HG03139 (cell line): ENCODE data around the gene CFAP74.

Experiments
- ATAC-seq: cut with Tn5 transposase; IDR thresholded peaks from one replicate; pipeline ENCODE4 v1.9.1; 2021; ENCODE audit not compliant: unreplicated experiment

The CFAP74 gene

DNA sequence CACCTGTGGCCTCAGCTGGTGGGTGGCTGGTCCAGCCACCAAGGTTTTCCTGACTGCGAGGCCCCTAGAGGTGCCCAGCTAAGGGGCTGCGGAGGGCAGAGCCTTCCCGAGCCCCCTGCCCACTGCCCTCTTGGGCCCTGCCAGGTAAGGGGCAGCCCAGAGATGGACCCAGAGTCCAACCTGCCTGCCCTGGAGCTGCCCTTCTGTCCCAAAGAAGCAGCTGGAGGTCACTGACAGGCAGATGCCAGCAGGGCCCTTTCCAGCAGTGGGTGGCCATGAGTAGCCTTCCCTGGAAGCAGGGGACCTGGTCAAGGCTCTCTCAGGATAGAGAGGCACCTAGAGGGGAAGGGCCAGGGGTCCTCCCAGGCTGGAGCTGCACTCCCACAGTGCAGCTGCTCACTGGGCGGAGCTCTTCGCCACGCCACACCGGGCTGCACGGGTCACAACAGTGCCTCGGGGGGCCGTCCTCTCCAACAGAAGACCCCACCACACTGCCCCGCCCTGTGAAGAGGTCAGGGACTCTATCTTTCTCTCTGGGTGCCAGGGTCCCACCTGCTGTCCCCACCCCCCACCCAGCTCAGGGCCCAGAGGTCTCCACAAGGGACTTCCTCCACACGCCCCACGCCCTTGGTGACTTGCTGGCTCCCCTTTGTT, 101.8 kb downstream of the CFAP74 start:
- no peak for ATAC-seq

DNA sequence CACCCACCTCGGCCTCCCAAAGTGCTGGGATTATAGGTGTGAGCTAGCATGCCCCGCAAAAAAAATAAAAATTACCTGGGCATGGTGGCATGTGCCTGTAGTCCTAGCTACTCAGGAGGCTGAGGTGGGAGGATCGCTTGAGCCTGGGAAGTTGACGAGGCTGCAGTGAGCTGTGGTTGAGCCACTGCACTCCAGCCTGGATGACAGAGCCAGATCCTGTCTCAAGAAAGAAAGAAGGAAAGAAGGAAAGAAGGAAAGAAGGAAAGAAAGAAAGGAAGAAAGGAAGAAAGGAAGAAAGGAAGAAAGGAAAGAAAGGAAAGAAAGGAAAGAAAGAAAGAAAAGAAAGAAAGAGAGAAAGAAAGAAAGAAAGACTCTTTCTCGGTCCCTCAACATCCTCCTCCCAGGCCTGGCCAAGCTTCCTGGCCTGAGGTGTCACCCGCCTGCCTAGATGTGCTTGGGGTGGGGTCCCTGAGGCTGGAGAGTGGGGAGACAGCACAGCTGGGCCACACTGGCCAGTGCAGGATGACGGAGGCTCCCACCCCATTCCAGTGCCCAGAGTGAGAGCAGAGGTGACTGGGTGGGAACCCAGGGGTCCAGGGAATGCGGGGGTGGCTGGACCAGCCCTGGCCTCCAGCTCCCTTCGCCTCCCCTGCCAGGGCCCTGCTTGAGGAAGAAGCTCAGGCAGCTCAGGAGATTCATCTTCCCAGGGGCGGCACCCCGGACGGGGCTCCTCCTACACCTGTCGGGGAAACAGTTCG, 102.5 kb downstream of the CFAP74 start:
- ATAC-seq, result no peak

GRCh38 chr1:1899967-1900327, 103.6 kb downstream of the CFAP74 start:
- ATAC-seq, result no peak

DNA sequence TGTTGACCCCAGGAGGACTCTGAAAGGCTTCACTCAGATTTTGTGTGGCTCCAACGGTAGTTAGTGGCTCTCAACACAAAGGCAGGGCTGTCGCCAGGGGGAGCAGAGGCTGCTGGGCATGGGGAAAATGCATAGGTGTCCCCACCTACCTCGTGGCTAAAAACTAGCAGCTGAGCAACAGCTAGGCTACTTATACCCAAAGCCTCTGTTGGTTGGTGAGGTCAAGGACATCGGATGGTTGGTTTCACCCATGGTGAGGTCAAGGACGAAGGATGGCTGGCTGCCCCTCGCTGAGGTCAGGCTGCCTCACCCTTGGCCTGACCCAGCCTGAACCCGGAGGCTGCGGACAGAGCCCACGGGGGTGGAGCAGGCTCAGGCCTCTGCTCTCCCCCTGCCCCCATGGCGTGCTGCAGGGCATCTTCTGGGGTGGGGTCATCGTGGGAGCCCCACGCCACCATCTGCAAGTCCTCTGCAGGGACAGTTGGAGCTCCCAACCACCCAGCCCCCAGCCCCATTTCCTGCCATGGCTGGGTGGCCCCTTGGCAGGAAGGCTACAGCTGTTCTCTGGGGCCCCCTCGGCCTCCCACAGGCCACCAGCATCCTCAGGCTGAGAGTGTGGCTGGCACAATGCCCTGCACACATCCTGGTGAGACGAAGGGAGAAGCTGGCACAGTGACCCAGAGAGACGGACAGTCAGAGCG, 104.2 kb downstream of the CFAP74 start:
- ATAC-seq, result no peak

- ATAC-seq, result no peak
These were observed 105.2 kb downstream of the CFAP74 start for GRCh38 chr1:1898246-1898933.

GRCh38 chr1:1895456-1896336, 107.9 kb downstream of the CFAP74 start:
- ATAC-seq, result no peak

DNA sequence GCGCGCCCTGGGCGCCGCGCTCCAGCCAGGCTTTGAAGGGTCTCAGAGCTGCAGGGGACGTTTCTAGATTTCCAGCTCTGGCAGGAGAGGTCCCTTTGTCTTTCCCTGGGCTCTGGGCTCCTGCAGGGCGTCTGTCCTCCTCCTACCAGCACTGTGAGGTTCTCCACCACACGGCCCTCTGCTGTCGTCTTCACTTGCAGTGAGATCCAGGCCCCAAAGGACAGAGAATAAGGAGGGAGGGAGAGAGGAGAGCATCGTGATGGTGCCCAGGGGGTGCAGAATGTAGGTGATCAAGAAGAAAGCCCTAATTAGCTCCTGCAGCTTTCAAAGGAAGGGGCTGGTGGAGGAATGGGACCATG, 108.5 kb downstream of the CFAP74 start:
- no peak for ATAC-seq

DNA sequence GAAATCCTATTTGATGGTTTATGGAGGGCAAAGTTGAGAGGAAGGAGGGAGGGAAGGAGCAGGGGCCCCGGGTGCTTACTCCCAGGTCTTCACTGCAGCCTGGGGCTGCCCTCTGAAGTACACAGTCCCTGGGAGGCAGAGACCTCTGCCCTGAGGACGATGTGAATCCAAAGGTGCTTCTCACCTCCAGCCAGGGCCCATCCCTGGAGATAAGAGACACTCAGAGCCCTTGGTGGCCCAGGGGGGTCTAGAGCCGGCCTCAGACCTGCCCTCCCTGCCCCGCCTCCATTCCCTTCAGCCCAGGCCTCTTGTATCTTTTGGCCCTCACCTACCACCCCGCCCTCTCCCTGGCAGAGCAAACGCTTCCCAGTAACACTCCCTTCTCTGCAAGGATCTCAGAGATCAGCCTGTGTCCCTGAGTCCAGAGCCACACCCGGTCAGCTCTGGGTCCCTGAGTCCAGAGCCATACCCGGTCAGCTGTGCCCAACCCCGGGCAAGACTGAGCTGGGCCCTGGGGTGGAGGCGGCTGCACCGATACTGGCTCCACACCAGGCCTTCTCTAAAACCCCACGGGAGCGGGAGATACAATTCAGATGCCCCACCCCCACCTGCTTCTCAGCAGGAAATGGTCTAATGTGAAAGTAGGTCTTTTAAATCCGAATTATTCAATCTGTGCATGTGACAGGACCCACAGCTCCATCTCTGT, 109.1 kb downstream of the CFAP74 start:
- ATAC-seq, result no peak

DNA sequence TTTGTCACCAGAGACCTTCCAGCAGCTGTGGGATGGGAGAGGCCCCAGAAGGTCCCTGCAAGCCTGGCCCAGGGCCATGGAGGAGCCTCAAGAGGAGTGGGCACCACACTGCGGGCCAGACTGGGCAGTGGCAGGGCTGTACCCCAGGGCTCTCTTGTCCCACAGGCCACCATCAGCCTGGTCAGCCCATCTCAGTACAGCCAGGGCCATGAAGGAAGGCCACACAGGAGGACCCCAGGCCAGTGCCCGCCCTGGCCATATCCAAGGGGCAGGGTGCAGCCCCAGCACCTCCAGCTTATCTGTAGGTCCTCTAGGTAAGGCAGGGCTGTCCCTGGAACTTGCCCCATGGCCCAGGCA, 109.6 kb downstream of the CFAP74 start:
- ATAC-seq, result no peak

GRCh38 chr1:1893291-1893985, 110.1 kb downstream of the CFAP74 start:
- no peak for ATAC-seq

- ATAC-seq, result no peak
These were observed 110.8 kb downstream of the CFAP74 start for GRCh38 chr1:1892763-1893120.

DNA sequence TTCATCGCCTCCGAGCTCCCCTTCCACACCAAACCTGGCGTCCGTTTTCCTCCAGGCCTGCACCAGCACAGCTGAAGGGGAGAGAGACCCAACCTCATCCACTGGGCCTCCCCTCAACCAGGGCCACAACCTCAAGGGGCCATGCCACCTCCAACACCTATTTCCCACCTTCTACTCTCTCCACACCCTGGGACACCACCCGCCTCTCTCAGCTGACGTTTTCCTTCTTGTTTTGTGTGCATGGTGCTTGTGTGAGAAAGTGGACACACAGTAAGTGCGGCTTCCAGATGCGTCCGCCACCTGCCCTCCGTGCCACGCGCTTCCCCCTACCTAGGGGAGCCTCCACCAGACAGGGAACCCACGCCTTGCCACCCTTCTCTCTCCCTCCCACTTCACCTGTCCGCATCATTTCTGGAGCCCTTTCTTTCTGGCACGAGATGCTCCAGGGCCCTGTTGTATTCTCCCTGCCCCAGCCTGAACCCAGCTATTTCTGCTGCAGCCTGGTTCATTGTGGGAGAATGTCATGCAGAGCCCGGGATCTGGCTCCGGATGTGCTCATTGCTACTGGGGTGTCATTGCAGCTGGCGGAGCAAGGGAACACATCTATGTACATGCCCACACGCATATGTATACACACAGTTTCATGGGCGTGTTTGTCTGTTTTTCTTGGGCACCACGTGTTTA, 111.4 kb downstream of the CFAP74 start:
- ATAC-seq, result no peak

DNA sequence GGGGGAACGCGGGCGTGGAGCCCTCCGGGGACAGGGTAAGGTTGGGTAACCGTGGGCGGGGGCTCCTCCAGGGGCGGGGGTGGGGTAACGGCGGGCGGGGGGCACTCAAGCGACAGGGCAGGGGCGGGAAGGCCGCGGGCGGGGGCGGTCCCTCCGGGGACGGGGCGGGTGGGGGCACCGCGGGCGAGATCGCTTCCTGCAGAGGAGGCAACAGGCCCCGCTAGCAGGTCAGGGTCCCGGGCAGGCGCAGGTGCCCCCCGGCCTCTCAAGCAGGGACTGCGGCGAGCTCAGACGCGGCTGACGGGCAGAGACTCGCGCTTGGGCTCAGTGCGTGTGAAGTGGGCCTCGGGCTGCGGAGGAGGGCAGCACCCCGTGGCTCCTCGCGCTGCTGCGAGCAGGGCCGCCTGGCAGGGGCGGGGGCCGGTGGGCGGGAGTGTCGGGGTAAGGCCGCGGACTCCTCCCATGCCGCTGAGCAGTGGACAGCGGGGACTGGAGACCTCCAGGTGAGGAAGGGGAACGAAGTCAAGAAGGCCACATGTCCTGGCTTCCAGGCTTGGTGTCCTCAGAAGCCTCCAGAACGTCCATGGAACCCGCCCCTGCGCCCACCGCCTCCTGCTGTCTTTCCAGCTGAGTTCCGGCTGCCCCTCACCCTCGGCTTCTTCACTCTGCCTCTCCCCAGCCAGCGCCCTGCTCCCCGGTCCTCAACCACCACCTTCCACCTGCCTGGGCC, 112.1 kb downstream of the CFAP74 start:
- ATAC-seq, result peak; percentile 11

DNA sequence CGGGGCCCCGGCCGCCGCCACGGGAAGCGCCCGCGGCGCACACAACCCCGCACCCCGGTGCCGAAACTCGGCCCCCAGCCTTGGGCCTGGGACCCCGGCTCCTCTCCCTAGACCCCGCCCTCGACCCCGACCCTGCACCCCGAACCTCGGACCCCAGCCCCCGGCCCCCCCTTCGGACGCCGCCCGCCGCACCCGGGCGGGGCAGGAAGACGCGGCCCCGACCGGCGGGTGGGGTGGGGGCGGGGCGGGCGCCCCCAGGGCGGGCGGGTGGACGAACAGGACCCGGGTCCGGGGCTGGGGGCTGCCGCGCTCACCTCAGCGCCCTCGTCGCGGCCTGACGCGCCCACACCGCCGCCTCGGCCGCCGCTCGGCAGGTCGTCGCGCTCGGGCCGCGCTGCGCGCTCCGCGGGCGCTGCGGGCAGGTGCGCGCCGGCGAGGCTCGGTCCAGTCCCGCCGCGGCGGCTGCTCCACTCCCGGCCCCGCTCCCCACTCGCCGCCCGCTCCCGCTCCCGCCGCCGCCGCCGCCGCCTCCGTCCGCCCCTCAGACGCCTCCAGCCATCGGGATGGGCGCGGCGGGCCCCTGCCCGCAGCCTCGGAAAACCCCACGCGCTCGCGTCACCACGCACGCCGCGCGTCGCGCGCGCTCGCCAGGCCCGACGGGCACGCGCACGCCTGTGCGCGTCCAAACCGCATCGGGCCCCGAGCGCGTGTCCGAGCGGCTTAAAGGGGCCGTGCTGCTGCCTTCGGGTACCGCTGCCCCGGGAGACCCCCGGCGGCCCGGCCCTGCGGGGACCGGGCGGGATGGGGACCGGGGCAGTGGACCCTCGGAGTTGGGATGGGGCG, 112.9 kb downstream of the CFAP74 start, which contains the start of gene GNB1:
Gene GNB1, minus strand, starts transcription at position 582 of the 843 bp plus-strand sequence. CDS start 65,634 bp downstream, outside the sequence.
- peak; percentile 52 for ATAC-seq

GRCh38 chr1:1889847-1890505, 113.6 kb downstream of the CFAP74 start:
- ATAC-seq, result peak; percentile 21

GRCh38 chr1:1889090-1889750, 114.4 kb downstream of the CFAP74 start:
- no peak for ATAC-seq
